HUDEP-2 (cell line): Measurements from ENCODE around the gene LCN2.

Source experiments
- DNase-seq, 76 experiments: peaks; one replicate each; lab custom pipeline; 2025; ENCODE audit not compliant: unreplicated experiment in 76 of 76; lab: John Stamatoyannopoulos, UW

LCN2 gene

DNA sequence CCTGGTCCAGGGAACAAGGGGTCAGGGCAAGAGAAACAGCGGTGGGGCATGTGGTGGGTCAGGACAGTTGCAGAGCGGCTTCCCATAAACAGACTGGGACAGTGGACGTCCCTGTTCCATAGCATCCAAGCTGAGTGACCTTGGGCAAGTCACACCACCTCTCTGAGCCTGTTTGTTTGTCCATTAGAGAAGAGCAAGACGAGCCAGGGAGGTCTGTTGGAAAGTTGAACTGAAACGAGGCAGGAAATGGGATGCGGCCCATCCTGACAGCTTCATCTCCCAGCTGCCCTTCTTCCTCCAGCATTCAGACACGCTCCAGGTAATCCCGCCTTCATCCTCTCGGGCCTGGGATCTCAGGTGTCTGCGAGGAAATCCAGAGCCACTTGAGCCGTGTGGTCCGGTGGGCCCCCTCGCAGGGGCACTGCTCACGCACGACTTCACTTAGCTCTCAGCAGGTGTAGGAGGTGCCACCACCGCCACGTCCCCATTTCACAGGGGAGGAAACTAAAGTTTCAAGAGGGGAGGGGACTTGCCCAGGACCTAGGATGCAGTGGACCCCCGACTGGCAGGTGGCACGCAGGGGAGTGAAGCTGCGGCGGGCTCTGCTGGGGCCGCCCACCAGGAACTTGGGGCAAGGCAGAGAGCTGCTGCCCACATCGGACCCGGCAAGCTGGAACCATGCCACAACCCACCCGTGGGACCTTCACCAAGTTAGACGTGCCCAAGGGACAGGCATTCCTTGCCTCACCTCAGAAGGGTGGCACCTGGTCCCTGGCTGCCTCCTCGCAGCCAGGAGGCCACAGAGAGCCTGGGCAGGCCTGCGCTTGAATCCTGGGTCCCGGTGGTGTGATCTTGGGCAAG, 34.7 kb upstream of the LCN2 start:
- DNase-seq, result no peak

DNA sequence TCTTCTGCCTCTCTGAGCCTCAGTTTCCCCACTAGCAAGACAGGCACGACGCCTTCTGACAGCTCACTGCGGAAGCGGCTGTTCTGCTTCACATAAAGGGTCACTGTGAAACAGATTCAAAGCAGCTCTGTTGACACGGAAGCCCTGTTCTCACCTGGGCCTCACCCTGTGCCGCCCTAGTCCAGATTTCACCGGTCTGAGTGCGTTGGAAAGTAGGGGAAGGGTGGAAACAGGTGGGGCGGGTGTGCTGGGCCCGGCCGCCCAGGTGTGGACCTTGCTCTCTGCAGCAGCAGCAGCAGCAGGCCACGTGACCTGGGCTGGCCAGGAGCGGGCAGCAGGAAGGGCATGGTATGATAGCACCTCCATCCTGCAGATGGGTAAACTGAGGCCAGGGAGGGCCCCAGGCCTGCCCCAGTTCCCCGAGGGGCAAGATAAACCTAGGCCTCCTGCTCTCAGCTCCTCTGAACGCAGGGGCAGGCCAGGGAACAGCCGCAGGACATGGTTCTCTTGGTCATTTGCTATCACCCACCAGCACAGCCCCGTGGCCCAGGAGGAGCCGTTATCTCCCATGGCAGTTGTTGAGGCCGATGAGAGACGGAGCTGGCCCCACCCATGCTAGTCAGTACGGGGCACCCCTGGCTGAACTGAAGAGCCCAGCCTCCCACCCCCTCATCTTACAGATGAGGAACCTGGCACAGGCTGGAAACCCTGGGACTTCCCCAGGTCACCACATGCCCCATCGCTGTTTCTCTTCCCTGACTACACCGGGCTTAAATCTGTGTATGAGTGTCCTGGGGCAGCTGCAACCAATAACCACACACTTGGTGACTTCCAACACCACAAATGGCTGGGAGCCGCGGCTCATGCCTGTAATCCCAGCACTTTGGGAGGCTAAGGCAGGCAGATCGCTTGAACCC, 33.8 kb upstream of the LCN2 start:
- DNase-seq, result peak in 75 of 76 experiments; percentile 75 to 99 (median 95)

DNA sequence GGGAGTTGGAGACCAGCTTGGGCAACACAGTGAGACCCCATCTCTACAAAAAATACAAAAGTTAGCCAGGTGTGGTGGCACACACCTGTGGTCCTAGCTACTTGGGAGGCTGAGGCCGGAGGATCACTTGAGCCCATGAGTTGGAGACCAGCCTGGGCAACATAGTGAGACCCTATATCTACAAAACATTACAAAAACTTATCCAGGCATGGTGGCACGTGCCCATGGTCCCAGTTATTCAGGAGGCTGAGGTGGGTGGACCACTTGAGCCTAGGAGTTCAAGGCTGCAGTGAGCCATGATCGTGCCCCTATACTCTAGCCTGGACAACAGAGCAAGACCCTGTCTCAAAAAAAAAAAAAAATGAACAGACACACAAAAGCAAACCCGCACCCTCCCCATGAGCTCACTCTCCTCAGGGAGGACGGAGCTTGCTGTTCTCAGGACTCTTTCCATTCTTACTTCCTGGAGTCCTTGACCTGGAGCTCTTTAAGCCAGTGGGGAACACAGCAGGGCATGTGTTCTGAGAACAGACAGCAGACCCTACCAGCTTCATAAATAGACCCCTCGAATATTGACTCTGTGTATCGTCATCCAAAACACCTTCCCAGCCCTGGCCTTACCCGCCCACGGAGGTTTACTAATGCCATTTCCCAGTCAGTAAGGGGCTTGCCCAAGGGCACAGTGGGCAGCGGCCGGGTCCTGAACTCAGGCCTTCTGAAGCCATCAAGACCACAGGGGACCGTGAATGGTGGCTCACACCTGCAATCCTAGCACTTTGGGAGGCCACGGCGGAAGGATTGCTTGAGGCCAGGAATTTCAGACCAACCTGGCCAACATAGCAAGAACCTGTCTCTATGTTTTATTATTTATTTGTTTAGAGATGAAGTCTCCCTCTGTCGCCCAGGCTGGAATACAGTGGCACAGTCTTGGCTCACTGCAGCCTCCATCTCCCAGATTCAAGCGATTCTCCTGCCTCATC, 32.9 kb upstream of the LCN2 start:
- DNase-seq, result peak in 1 of 76 experiments; percentile 24

DNA sequence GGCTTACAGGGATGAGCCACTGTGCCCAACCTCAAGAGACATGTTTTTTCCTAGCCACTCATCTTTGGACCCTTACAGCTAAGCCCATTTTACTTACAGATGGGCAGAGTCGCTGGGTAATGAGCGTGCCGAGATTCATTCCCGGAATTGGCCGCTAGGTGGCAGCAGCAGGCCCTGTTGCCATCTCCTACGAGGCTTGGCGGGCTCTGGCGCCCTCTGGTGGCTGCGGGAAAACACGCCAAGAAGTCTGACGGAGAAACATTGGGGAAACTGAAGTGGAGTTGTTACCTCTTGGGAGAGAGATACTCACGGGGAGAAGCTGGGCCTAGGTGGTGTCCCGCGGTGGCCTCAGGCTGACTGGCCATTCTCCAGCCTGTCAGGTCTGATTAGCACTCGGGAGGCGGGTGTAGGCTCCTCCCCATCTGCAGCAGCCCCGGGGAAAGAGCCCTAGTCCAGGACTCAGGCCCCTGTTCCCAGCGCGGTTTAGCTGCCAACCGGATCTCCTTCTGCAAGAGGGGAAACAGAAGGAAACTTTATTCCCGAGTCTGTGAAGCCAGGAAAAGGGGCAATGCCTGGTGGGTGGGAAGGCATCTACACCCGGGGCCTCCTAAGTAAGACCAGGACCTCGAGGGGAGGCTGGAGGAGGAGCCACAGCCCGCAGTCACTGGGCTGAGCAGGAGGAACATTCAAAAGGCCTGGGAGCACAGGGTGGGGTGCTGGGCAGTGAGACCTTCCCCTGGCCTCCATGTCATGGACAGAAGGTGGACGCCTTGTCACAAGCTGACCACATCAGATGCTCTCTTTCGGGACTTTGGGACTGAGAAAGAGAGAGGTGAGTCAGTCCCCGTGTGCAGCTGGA, 31.4 kb upstream of the LCN2 start:
- peak in 75 of 76 experiments; percentile 27 to 98 (median 87) for DNase-seq

DNA sequence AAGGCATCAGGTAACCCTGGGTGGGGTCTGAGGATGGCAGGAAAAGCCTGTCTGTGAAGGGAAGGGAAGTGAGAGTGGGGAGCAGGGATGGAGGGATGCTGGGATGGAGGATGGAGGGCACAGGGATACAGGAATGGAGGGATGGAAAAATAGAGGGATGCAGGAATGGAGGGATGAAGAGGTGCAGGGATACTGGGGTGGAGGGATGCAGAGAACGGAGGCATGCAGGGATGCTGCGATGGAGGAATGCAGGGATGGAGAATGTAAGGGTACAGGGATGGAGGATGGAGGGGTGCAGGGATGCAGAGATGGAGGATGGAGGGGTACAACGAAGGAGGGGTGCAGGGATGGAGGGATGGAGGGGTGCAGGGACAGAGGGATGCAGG, 30.8 kb upstream of the LCN2 start:
- no peak for DNase-seq

DNA sequence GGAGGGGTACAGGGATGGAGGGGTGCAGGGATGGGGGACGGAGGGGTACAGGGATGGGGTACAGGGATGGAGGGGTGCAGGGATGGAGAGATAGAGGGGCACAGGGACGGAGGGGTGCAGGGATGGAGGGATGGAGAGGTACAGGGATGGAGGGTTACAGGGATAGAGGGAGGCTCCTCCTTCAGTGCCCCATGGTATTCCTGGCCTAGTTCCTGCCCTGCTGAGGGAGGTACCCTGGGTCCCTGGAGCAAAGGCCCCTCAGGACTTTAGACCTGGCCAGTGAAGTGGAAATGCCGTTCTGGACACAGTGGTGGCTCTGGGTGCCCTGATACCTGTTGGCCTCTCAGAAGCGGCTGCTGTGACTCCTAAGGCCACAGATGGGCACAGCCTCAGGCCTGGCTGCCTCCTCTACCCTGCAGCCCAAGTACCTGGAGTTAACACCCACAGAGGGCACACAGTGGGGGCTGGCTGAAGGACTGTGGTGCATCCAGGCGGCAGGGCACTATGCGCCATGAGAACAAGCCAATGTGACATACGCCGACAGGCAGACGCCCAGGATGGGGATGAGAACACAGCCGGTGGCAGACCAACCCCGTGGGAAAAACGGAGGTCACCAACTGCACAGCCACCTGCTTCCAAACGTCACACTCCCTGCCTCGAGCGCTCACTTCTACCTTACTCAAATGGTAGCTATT, 30.1 kb upstream of the LCN2 start:
- no peak for DNase-seq

DNA sequence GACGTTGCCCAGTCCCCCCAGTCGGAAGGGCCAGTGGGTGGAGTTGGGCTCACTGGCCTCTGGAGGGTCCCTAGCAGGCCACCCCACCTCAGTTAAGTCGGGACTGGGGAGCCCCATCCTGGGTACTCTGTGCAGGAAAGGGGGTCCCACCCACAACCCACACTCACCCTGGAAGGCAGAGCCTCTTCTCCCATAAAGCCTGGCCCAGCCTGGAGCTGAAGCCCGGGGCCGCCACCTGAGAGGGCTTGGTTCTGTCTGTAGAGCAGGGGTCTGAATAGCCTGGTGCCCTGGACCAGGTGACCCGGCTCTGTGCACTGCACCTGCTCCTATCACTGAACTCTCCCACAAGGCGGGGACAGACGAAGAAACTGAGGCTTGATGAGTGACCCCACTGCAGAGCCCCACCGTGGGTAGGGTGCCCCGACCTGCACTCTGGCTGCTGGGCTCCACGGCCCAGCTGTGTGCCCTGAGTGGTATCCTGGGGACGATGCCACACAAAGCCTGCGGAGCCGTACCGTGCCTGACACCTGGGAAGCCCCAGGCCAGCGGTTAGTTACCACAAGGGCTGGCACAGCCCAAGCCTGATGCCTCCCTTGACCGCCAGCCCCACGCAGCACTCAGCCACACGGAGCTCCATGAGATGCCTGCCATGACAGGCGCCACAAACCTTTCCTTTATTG, 29.1 kb upstream of the LCN2 start:
- no peak for DNase-seq

DNA sequence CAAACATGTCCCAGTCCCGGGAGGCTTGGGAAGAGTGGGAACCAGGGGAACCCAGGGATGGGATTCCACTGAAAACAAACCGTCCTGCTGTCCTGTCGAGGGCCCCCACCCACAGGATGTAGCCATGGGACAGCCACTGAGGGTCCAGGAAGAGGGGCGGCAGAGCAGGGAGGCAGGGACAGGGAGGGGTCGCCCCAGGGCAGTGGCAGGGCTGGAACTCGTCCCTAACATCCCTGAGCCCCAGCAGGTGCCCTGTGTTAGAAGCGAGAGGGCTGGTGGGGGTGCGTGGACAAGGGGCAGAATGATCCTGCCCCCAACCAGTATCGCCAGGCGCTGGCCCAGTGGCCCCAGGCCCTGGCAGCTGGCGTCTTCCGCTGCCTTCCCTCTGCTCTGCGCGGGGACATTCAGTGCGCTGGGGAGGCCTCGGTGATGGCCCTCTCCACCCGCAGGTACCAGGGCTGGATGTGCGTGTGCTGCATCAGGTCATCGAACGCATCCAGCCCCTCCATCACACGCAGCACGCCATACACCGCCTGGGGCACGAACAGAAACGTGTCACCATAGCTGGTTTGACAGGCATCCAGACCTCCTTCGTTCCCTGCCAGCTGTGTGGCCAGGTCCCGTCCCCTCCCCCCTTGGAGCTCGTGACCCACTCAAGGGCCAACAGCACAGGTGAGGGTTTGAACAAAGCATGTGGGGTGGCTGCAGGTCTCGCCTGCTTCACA, 28.4 kb upstream of the LCN2 start:
- no peak for DNase-seq

DNA sequence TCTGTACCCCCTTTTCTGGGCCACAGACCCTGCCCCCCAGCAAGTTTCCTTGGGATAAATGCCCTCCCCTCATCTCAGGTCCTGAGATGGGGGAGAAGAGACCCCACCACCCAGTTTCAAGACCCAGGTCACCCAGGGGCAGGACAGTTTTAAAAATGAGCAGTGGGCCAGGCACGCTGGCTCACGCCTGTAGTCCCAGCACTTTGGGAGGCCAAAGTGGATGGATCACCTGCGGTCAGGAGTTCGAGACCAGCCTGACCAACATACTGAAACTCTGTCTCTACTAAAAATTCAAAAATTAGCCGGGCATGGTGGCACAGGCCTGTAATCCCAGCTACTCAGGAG, 27.8 kb upstream of the LCN2 start:
- DNase-seq, result no peak

DNA sequence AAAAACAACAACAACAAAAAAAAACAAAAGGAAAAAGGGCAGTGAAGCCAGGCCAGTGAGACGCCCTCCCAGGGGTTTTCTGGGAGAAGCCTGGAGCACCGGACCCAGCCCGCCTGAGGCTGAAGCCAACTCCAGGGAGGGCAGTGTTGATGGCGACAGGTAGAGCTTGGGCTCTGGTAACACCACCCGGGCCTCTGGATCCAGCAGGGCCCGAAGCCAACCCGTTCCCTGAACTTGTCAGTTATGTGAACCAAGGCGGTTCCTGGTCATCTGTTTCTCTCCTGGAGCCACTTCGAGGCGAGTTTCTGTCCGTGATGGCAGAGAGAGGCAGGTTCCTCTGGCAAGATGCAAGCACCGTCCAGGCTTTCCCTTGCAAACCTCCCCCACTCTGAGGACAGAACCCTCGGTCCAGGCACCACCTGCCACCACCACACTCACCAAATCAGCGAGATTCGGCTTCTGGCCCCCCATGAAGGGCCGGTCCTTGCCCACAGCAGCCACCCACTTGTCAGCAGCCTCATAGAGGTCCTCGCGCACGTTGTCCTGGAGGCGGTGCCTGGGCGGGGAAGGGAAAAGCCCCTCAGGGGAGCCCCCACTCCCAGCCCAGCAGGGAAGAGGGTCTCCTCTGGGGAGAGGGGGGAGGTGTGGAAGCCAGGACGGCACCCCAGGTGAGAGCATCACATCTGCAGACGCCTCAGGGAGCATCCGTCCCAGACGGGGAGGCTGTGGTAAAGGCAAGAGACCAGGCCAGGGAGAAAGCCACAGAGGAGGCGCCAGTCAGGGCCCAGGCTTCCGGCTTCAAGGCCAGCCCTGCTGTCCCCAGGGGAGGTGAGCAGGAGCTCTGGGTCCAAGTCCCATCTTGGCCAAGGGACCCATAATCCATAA, 27.1 kb upstream of the LCN2 start:
- DNase-seq, result no peak

DNA sequence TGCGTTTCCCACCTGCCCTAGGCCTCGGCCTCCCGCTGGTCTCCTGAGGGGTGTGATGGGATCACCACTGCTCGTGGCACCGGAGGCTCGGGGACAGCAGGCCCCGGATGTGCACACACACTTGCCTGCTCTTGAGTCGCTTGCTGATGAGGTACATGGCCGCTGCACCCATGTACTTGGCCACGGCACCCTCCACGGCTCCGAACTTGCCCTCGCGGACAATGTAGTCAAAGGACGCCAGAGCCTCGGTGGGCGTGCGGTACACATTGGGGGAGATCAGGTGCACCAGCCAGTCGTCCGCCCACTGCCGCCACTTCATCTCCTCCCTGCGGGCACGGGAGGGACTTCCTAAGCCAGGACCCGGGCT, 26.5 kb upstream of the LCN2 start:
- no peak for DNase-seq

DNA sequence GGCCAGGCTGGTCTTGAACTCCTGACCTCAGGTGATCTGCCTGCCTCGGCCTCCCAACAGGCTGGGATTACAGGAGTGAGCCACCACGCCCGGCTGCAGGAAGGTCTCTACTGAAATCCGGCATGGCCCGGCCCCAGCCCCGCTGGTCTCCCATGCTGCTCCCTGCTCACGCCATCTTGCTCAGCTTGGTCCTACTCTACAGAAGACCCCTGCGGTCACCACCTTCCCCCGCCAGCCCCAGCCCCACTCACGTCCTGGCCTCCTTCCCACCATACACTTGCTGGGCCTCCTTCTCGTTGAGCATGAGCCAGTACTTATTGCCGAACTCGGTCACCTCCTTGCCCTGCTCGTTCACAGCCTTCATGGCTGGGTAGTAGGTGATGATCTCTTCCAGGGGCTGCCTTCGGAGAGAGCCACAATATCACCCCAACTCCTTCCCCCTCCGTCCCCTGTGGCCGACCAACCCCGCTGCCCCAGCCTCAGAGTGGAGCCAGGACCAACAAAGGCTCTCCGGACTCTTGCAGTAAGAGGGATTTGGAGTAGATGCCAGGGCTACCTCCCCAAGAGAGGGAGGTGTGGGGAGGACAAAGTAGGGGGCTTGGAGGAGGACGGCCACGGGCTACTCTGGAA, 25.7 kb upstream of the LCN2 start:
- no peak for DNase-seq

DNA sequence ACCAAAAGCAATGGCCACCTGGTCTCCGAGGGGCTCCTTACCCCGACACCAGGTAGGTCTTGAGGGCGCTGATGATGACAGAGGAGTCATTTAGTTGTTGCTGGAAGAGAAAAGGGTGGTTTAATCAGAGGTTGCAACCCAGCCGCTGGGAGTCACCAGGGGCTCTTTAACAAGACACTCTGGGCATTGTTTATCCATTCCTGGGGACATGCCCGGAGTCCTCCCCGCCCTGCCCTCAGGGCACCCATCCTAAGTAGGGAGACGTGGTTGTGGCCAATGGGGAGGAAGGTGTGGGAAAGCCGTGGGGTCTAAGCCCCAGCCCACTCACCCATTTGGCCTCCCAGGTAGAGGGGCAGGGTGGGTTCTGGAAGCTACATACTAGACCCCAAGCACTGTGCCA, 24.8 kb upstream of the LCN2 start:
- DNase-seq, result no peak

DNA sequence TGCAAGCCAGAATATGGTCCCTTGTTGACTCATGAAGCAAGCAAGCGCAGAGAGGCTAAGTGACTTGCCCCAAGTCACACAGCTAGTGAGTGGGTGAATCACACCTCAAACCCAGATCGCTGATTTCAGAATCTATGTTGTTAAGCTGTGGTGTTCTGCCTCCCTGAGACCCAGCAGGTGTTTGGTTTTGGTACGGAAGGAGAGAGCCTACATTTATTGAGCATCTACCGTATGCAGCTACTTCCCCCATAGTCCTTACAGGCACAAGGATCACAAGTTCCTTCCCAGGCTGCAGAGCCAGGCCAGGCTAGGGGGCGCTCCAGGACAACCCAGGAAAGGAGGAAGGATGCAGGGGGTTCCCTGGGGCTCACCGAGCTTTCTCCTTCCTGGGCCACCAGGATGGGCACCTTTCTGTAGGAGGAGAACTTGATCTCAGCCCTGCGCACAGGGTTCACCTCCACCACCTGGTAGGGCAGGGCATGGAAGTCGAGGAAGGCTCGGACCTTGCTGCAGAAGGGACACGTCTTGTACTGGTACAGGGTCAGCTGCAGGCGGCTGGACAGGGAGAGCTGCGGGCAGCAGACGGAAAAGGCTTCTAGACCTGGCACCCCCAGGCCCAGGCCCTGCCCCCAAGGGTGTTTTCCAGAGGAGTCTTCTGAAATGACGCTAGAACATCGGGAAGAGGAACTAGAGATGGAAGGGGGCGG, 24.2 kb upstream of the LCN2 start:
- DNase-seq, result peak in 55 of 76 experiments; percentile 2 to 66 (median 37)

DNA sequence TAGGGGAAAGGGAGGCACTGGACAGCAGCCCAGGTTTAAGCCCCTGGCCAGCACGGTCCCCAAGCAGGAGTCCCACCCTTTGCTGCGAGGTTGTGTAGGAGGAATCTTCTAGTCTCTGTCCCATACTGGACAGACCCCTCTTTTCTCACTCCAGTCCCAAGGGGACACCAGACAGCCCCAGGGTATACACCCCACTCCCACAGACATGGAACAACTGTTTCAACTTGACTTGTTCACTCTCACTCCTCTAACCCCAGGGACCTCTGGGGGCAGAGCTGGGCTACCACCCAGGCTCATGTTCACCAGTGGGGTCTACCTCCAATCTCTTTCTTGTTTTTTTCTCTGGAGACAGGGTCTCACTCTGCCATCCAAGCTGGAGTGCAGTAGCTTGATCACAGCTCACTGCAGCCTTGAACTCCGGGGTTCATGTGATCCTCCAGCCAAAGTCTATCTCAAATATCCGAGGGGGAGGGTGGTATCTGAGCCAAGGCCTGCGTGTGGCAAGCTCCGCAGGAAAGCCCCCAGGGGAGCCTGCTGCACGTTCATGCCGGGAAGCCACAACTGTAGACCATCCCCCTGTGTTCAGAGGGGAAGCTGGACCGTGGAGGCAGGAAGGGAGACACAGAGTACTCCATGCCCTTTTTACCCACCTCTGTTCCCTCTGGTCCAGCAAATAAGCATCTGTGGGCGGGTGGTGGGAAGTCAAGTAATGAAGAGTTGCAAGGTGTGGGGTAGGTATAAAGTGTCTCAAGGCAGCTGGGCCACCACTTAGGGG, 23.5 kb upstream of the LCN2 start:
- DNase-seq, result no peak
